GM18867 (cell line): Measurements from ENCODE around the gene CELSR2.
"Not testable (repeated sequence)": the region's sequence is repeated elsewhere in the genome, so short reads cannot be mapped to it uniquely, and the experiment has no call there.

Source experiments
- ATAC-seq: cut with Tn5 transposase; IDR thresholded peaks from one replicate; pipeline ENCODE4 v1.9.1; 2021; ENCODE audit warnings: mild to moderate bottlenecking, moderate library complexity; ENCODE audit not compliant: unreplicated experiment

CELSR2 gene, protein sequence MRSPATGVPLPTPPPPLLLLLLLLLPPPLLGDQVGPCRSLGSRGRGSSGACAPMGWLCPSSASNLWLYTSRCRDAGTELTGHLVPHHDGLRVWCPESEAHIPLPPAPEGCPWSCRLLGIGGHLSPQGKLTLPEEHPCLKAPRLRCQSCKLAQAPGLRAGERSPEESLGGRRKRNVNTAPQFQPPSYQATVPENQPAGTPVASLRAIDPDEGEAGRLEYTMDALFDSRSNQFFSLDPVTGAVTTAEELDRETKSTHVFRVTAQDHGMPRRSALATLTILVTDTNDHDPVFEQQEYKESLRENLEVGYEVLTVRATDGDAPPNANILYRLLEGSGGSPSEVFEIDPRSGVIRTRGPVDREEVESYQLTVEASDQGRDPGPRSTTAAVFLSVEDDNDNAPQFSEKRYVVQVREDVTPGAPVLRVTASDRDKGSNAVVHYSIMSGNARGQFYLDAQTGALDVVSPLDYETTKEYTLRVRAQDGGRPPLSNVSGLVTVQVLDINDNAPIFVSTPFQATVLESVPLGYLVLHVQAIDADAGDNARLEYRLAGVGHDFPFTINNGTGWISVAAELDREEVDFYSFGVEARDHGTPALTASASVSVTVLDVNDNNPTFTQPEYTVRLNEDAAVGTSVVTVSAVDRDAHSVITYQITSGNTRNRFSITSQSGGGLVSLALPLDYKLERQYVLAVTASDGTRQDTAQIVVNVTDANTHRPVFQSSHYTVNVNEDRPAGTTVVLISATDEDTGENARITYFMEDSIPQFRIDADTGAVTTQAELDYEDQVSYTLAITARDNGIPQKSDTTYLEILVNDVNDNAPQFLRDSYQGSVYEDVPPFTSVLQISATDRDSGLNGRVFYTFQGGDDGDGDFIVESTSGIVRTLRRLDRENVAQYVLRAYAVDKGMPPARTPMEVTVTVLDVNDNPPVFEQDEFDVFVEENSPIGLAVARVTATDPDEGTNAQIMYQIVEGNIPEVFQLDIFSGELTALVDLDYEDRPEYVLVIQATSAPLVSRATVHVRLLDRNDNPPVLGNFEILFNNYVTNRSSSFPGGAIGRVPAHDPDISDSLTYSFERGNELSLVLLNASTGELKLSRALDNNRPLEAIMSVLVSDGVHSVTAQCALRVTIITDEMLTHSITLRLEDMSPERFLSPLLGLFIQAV (N-terminal part only)

DNA sequence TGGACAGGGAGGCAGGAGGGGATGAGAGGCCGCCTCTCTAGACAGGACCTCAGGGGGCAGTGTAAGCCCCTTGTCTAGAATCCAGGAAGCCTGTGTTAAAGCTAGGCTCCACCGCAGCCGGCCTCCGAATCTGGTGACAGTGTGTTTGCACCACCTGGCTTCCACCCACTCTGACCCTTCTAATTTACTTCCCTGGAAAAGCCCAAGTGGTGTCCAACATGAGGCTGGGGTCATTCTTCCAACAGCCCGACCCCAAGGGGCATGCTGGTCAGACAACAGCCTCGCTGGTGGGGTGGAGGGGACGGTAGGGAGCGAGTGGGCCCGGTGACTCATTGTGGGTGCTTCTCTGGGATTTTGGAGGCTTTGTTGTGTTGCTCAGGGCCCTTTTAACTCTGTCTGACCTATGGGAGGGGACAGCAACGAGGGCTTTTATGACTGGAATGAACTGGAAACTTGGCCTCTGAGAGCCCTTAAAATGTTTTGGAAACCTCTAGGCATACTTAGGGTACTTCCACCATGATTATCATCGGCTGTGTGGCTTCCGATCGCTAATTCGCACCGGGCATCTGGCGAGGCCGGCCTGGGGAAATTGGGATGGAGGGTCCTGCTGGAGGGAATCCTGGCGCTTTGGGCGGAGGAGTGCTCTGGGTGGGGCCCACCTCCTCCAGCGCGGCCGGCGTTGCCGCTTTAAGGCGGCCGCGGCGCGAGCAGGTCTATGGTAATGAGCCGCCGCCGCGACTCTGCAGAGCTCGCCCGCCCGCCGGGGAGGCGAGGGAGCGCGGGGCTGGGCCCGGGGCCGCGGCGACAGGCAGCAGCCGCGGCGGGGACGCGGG, at the start of gene CELSR2:
Gene CELSR2, plus strand, starts transcription at position 743 of the 833 bp plus-strand sequence. CDS start 541 bp downstream, outside the sequence.
- ATAC-seq, result peak; percentile 81

DNA sequence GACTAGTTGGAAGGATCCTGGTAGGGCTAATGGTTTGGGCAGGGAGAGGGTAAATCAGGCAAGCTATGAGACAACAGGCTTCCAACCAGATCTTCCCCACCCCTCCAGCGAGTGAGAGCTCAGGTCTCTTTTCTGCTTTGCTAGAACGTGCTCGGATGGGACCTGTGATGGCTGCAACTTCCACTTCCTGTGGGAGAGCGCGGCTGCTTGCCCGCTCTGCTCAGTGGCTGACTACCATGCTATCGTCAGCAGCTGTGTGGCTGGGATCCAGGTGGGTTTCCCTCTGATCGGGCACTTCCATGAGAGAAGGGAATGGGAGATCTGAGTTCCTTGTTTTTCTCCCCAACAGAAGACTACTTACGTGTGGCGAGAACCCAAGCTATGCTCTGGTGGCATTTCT, 49.6 kb upstream of the CELSR2 start:
- no peak for ATAC-seq

DNA sequence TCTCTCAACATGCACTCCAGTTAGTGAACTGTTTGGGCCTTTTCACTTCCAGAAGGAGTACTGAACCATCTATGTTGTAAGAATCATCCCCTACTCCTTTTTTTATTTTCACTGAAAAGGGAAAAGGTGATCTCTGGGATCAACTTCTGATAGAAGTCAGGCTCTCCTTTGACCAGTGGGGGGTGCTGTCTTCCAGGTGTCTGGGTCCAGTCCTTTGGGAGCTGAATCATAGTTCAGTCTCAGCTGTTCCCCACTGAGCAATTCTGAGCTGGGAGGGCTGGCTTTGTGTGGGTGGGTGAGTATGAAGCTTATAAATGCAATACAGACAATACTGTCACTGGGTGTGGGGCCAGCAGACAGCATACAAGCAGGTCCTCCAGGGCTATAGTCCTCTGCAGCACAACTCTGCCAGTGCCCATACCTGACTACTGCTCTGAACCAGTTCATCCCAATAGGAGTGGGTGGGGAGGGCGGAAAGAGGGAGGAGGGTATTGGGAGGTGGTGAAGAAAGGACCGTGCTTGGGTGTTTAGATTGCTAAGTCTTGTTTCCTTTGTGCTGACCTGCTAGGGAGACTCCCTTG, 48.1 kb upstream of the CELSR2 start:
- no peak for ATAC-seq

DNA sequence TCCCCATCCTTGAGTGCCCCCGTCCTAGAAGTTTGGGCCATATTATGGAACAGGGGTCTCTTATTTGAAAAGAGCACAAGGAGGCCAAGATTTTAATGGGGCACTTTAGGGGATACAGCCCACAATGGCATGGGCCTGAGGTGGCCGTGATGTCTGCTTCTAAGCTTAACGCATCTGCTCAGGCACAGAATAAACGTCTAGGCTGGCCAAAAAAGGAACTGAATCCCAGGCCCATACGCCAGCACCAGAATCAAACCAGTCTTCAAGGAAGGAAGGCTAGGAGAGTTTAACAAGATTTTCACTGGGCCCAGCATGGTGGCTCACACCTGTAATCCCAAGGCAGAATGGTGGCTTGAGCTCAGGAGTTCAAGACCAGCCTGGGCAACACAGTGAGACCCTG, 44.9 kb upstream of the CELSR2 start:
- ATAC-seq, result no peak

DNA sequence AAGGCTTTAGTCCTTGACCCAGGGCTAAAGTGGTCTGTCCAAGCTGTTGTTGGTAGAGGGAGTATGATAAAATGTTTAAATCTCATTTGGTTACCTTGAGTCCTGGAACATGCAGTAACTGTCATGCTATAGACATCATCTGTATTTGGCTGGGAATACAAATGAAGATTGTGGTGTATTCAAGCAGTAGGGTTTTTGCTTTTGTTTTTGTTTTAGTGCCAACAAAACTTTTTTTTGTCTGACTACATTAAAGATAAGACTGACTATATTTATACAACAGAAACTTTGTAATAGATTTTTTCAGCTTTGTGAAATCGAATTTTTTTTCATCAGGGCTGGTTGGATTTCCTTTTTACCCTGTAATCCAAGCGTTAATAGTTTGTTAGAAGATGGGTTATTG, 43.0 kb upstream of the CELSR2 start:
- ATAC-seq, result no peak

DNA sequence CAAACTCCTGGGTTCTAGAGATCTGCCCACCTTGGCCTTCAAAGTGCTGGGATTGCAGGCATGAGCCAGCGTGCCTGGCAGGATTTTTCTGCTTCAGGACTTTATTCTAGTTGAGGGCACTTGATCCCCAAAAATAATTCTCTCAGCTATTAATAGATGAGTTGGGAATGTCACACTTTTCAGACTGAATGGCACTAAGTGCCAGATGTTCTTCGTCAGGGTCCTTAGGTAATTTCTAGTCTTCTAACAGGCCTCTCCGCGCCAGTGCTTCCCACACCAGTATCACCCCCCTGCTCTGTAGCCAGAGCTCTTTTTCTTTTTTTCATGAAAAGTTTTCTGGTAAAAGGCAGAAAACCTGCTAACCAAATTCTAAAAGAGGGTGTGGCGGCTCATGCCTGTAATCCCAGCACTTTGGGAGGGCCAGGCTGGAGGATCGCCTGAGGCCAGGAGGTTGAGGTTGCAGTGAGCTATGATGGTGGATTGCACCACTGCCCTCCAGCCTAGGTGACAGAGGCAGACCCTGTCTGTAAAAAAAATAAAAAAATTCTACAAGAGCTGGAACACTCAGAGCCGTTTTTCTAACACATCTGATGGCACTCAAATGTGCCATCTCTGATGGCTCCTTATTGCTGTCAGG, 41.8 kb upstream of the CELSR2 start:
- ATAC-seq, result no peak

DNA sequence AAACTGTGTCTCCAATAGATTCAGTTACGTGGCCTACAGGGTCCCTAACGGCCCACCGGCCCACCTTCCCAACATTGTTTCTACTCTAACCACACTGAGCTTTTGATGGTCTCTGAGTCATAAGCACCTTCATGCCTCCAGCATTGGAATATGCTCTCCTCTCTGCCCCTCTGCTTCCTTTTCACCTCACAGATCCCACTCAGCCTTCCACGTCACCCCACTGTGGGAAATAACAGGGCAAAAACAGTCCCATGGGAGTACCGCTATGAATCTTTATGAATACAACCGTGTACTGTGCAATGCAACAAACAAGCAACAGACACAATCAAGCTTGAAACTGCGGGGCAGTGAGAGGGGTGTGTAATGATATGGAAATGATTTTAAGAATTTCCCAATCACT, 40.9 kb upstream of the CELSR2 start:
- ATAC-seq, result no peak

DNA sequence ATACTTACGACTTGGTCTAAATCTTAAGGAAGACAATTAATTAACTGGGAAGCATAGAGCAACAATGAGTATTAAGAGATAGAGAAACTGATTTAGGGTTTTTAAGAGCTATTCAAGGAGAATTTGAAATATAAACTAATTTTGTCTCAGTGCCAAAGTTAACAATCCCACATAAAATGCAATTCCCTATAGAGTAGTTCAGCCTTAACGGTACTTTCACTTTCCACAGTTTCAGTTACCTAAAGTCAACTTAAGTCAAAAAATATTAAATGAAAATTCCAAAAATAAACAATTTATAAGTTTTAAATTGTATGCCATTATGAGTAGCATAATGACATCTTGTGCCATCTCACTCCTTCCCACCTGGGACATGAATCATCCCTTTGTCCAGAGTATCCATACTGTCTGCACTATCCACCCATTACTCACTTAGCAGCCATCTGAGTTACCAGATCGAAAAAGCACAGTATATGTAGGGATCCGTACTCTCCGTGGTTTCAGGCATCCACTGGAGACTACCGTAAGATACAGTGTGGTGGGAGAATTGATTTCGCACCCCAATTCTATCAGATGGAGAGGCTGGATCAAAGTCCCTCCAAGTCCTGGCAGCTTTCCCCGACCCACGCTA, 40.4 kb upstream of the CELSR2 start:
- no peak for ATAC-seq

DNA sequence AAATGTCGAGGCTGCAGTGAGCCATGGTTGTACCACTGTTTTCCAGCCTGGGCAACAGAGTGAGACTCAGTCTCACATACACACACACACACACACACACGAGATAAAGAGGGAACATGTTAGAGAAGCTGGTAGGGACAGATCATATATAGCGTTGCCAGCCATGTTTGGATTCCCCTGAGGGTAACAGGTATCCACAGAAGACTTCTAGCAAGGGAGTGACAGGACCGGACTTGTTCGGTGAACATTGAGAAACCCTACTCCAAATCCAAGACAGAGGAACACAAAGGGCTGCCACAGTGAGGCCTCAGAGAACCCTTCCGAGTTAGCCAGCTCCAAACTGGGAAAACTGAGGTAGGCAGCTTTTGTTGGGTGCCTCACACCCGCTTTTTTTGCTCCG, 39.3 kb upstream of the CELSR2 start:
- no peak for ATAC-seq

DNA sequence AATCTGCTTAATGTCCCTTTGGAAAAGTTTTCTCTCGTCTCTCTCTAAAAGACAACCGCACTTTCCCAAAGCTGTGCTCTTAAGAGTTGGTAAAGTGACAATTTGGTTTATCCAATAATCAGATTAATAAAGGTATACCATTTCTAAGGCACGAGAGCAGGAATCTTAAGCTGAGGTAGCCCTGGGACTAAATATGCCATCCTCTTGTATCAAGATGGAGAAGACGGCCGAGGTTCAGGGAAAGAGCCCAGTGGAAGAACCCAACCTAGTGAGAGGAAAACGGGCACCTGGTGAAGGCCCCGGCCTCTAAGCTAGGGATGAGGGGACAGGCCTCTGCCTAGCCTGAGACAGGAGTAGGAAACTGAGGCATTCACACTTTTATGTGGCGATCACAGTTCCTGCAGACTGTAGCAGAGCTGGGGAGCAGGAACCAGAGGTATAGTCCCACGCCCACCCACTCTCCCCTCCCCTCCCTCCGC, 36.0 kb upstream of the CELSR2 start:
- ATAC-seq, result no peak

DNA sequence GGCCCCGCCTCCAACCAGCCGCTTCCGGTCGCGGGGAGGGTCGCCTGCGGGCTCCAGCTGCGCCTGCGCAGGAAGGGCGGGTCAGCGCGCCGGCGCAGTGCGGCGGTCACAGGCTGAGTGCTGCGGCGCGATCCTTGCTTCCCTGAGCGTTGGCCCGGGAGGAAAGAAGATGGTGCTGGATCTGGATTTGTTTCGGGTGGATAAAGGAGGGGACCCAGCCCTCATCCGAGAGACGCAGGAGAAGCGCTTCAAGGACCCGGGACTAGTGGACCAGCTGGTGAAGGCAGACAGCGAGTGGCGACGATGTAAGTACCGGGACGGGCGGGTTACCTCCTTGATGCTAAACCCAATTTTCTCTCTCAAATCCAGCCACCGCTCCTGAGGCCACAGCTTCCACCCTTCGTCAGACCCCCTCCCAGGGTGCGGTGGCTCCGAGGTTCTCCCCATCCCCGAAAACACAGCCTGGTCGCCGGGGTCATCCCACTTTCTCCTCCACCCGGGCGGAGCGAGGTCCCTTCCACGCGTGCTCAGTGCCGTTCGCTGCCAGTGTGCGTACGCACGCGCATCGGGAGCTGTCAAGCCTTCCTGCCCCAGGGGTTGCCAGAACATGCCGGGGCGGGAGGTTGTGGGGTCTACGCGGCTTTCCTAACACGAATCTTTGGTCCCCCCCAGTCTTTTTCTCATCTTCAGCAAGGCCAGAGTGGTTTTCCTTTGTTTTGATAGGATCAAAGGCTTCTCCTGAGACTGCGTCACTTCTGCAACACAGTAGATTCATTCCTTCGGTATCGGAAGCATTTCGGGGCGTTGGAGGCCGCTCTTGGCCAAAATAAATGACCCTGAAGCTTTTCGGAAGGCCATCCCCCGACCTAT, 35.3 kb upstream of the CELSR2 start, which contains the start of gene SARS1:
Gene SARS1, plus strand, starts transcription at position 95 of the 870 bp plus-strand sequence. Its CDS starts 75 bp downstream, at position 170.
- peak; percentile 81 for ATAC-seq

DNA sequence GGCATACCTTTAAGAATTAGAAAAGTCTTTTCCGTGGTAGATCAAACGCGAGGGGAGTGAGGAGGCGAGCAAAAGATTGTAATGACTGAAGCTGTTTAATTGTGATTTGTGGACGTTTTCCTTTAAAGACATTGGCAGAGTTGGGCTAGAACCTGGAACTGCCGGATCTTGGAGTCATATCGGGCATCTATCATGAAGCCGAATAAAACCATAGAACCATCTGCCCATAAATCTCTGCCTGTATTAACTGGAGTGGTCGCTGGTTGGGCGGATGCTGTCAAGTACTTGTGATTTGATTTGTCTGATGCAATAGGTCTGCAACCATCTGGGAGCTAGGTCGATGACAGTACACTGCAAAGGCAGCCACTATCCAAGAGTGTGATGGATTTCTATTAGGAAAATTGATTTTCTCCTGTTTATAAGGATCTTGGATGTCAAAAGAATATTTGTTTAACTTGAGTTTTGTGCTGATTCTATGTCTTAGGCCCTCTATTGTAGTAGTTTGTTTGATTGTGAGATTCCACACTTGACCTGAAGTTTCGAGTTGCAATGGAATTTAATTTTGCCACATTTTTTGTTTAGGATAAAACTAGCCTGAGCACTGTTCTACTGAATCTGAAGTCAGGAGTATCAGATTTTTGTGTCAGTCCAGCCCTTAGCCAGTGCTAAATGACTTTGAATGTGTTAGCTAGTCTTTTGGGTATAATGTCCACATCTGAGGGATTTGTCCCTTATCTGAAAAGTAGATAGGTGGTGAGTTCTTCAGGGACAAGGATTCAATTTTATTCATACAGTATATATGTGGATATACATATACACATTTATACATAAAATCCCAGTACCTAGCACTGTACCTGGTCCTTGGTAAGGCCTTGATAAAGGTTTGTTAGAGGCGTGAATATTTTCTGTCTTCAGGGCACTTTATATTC, 34.4 kb upstream of the CELSR2 start:
- peak; percentile 27 for ATAC-seq

DNA sequence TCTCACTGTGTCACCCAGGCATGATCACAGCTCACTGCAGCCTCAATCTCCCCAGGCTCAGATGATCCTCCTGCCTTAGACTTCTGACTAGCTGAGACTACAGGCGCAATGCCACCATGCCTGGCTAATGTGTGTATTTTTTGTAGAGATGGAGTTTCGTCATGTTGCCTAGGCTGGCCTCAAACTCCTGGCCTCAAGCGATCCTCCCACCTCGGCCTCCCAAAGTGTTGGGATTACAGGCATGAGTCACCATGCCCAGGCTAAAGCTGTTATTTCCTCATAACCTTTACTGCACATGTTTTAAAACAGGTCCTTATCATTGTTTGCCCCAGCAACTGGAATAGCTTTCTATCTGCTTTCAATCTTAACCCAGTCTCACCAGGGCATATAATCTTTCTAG, 32.7 kb upstream of the CELSR2 start:
- no peak for ATAC-seq

DNA sequence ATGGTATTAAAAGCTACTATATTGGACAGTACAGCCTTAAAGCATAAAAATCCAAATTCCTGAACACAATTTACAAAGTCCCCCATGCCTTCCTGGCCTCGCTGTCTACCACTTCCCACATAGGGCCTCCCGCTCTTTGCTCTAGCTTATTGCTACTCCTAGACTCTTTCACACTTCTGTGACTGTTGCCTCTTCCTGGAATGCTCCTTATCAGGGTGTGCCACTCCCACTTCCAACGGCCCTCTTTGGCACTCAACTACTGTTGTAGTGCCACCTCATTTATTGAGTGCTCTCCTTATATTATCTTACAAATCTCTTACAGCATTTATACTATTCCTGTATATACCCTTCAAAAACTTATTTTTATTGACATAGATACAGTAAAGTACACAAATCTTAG, 30.8 kb upstream of the CELSR2 start:
- no peak for ATAC-seq

DNA sequence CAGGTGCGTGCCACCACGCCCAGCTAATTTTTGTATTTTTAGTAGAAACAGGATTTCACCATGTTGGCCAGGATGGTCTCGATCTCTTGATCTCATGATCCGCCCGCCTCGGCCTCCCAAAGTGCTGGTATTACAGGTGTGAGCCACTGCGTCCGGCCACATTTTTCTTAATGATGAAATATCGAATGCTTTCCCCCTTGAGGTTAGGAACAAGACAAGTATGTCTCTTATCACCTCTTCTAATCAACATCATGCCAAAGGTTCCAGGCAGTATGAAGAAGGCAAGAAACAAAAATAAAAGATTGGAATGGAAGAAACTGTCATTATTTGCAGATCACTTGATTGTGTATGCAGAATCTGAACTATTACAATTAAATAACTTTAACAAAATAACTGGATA, 28.1 kb upstream of the CELSR2 start:
- ATAC-seq, result not testable (repeated sequence)

DNA sequence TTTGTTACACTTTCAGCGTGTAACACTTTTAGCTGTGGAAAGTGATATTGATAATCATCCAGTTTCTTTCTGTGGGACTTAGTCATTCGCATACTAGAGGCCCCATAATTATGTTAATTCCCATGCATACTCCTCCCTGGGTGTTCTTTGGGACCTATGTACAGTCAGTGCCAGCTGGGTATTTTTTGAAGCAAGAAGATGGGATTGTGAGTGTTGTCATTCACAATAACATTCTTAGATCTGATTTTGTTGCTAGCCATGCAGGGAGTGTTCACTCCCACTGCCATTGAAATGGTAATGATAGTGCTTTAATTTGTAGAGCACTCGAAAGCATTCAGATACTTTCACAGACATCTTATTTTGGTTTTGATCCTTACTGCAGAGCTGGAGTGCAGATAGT, 24.0 kb upstream of the CELSR2 start:
- ATAC-seq, result no peak
